ENCODE measurements around the gene GLRX3. TPM values are rescaled to one million over a fixed set of nuclear protein-coding genes. Genes with fewer than 3 reads are reported as not detected.

Gene GLRX3
- total and polyA plus RNA-seq, 2 of the 13 experiments (the other 11 are each of a cell fraction or from before 2014, with no cell fraction given), result 91.4 to 135 TPM

DNA sequence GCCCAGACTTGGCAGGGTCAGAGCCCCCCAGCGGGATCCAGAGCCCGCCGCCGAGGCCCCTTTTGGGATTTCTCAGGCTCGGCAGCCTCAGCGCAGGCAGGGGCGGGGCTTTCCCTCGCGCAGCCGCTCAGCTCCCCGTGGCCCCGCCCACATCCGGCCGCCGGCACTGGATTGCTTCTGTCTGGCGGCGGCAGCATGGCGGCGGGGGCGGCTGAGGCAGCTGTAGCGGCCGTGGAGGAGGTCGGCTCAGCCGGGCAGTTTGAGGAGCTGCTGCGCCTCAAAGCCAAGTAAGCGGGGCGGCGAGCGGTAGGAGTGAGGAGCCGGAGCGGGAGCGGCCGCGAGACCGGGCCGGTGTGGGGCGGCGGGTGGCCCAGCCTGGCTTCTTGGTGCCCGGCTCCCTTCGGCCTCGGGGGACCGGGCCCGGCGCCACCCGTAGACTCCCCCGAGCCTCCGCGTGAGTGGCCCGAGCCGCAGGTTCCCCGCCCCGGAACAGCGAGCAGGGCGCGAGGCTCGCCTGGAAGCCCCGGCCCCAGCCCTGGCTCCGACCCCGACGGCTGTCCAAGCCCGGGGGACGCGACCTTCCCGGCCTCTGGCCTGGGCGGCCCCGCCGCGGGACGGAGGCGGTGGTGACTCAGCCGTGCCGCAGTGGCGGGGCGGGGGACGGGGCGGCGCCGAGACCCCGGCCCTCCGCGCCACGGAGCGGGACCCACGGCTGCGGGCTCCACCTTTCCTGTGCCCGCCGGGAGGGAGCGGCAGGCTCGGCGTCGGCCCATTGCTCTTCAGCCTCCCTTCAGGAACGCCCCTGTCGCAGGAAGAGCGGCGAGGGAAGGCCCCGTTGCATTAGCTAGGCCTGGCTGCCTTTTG is at the start of gene GLRX3 (continued):
- TF ChIP-seq, protein P1, sequence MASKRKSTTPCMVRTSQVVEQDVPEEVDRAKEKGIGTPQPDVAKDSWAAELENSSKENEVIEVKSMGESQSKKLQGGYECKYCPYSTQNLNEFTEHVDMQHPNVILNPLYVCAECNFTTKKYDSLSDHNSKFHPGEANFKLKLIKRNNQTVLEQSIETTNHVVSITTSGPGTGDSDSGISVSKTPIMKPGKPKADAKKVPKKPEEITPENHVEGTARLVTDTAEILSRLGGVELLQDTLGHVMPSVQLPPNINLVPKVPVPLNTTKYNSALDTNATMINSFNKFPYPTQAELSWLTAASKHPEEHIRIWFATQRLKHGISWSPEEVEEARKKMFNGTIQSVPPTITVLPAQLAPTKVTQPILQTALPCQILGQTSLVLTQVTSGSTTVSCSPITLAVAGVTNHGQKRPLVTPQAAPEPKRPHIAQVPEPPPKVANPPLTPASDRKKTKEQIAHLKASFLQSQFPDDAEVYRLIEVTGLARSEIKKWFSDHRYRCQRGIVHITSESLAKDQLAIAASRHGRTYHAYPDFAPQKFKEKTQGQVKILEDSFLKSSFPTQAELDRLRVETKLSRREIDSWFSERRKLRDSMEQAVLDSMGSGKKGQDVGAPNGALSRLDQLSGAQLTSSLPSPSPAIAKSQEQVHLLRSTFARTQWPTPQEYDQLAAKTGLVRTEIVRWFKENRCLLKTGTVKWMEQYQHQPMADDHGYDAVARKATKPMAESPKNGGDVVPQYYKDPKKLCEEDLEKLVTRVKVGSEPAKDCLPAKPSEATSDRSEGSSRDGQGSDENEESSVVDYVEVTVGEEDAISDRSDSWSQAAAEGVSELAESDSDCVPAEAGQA (IDR thresholded peaks at IDR 0.05; ENCODE audit: low read depth), result peak; percentile 71
- TF ChIP-seq, protein P1 (CRISPR knock-in tag; IDR thresholded peaks at IDR 0.05; ENCODE audit: borderline replicate concordance), result 0 out of 2 replicates have a peak, but pooled peaks have one; percentile 33
- TF ChIP-seq ATM (IDR thresholded peaks at IDR 0.05; ENCODE audit: borderline replicate concordance) (no peak), SAP130 (CRISPR knock-in tag; IDR thresholded peaks at IDR 0.05; ENCODE audit: low read depth) (peak; percentile 91), MXI1 (IDR thresholded peaks at IDR 0.05; ENCODE audit: borderline replicate concordance, low read depth, low read length) (peak; percentile 74; the same call in 1 of the 3 replicates), NFRKB (IDR thresholded peaks at IDR 0.05) (no peak), KDM6A (CRISPR knock-in tag; IDR thresholded peaks at IDR 0.05; ENCODE audit: low read depth) (no peak), ZNF839 (CRISPR knock-in tag; IDR thresholded peaks at IDR 0.05; ENCODE audit: borderline replicate concordance) (no peak), ZNF180 (CRISPR knock-in tag; IDR thresholded peaks at IDR 0.05; ENCODE audit: borderline replicate concordance, low read depth) (no peak), TBP (CRISPR knock-in tag; IDR thresholded peaks at IDR 0.05) (peak; percentile 57; the same call in 1 of the 2 replicates), JDP2 (CRISPR knock-in tag; IDR thresholded peaks at IDR 0.05; ENCODE audit: borderline replicate concordance) (no peak), SIN3B (IDR thresholded peaks at IDR 0.05; ENCODE audit: low read length) (peak; percentile 70), SP2 (CRISPR knock-in tag; IDR thresholded peaks at IDR 0.05) (peak; percentile 75), TEAD3 (CRISPR knock-in tag; optimal IDR thresholded peaks at IDR 0.05; ENCODE audit: borderline replicate concordance) (peak; percentile 43), GTF2F1 (IDR thresholded peaks at IDR 0.05; ENCODE audit: low read length) (no peak), ZNF317 (CRISPR knock-in tag; IDR thresholded peaks at IDR 0.05) (0 out of 2 replicates have a peak, but pooled peaks have one; percentile 38), PAF1 (CRISPR knock-in tag; IDR thresholded peaks at IDR 0.05) (no peak), ZNF567 (CRISPR knock-in tag; IDR thresholded peaks at IDR 0.05; ENCODE audit: borderline replicate concordance) (0 out of 2 replicates have a peak, but pooled peaks have one; percentile 50), CHD4 (IDR thresholded peaks at IDR 0.05; ENCODE audit: borderline replicate concordance, low read length) (no peak), ZNF557 (CRISPR knock-in tag; IDR thresholded peaks at IDR 0.05) (no peak)
- TF ChIP-seq, protein P2, sequence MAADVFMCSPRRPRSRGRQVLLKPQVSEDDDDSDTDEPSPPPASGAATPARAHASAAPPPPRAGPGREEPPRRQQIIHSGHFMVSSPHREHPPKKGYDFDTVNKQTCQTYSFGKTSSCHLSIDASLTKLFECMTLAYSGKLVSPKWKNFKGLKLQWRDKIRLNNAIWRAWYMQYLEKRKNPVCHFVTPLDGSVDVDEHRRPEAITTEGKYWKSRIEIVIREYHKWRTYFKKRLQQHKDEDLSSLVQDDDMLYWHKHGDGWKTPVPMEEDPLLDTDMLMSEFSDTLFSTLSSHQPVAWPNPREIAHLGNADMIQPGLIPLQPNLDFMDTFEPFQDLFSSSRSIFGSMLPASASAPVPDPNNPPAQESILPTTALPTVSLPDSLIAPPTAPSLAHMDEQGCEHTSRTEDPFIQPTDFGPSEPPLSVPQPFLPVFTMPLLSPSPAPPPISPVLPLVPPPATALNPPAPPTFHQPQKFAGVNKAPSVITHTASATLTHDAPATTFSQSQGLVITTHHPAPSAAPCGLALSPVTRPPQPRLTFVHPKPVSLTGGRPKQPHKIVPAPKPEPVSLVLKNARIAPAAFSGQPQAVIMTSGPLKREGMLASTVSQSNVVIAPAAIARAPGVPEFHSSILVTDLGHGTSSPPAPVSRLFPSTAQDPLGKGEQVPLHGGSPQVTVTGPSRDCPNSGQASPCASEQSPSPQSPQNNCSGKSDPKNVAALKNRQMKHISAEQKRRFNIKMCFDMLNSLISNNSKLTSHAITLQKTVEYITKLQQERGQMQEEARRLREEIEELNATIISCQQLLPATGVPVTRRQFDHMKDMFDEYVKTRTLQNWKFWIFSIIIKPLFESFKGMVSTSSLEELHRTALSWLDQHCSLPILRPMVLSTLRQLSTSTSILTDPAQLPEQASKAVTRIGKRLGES (CRISPR knock-in tag; IDR thresholded peaks at IDR 0.05; ENCODE audit: borderline replicate concordance), result no peak
- TF ChIP-seq, protein P3, sequence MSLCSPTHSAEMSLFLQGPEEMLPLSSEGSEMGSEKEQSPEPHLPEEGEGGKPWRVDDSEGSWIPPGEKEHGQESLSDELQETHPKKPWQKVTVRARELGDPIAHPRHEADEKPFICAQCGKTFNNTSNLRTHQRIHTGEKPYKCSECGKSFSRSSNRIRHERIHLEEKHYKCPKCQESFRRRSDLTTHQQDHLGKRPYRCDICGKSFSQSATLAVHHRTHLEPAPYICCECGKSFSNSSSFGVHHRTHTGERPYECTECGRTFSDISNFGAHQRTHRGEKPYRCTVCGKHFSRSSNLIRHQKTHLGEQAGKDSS (CRISPR knock-in tag; IDR thresholded peaks at IDR 0.05; ENCODE audit: borderline replicate concordance, low read depth), result 0 out of 2 replicates have a peak, but pooled peaks have one; percentile 45

Measured in HepG2 (cell line).